Muscle layer of colon (tissue), 2 donors: ENCODE results near the gene IFT52.
"Not testable (repeated sequence)": the region's sequence is repeated elsewhere in the genome, so short reads cannot be mapped to it uniquely, and the experiment has no call there.

Experiments used
- H3K27ac ChIP-seq: one replicate; pipeline ENCODE4 v1.7.0; 2013; ENCODE audit warnings: low read depth, mild to moderate bottlenecking, low read length, moderate library complexity
- H3K27me3 ChIP-seq, 2 donors: one replicate each; pipeline ENCODE4 v1.7.0; 2013; ENCODE audit warnings: low read length in 2 of 2, mild to moderate bottlenecking in 2 of 2; ENCODE audit not compliant: insufficient read depth in 2 of 2, control insufficient read depth in 1 of 2
- H3K36me3 ChIP-seq: one replicate; pipeline ENCODE4 v1.7.0; 2013; ENCODE audit warnings: mild to moderate bottlenecking, low read length; ENCODE audit not compliant: insufficient read depth
- H3K4me1 ChIP-seq: one replicate; pipeline ENCODE4 v1.7.0; 2013; ENCODE audit warnings: mild to moderate bottlenecking, low read length; ENCODE audit not compliant: insufficient read depth
- H3K4me3 ChIP-seq, 2 donors: one replicate each; pipeline ENCODE4 v1.7.0; 2013; ENCODE audit warnings: low read length in 2 of 2, low read depth in 1 of 2, mild to moderate bottlenecking in 1 of 2, moderate library complexity in 1 of 2
- H3K9ac ChIP-seq: one replicate; pipeline ENCODE4 v1.7.0; 2013; ENCODE audit warnings: low read length
- H3K9me3 ChIP-seq: one replicate; pipeline ENCODE4 v1.7.0; 2013; ENCODE audit warnings: mild to moderate bottlenecking, low read length
- donor health status: abdominal sarcoma.
- donor health status: Adenocarcinoma of cecum.

IFT52 gene

GRCh38 chr20:43588526-43588925 lies 2.2 kb upstream of the IFT52 start:
- not testable (repeated sequence) for H3K36me3 ChIP-seq, H3K9ac ChIP-seq, H3K27me3 ChIP-seq, H3K27ac ChIP-seq, H3K4me3 ChIP-seq, H3K9me3 ChIP-seq
- peaks cover 14% of the 10 kb centered on the region for H3K4me1 ChIP-seq

- no peak overlapping the region for H3K9ac ChIP-seq
- peaks cover 14% of the 10 kb centered on the region for H3K4me1 ChIP-seq
- no peaks in the 10 kb centered on the region for H3K9me3 ChIP-seq
- H3K36me3 ChIP-seq = peaks cover 8% of the 10 kb centered on the region
- peak overlapping the region; percentile 79 for H3K27ac ChIP-seq
- H3K27me3 ChIP-seq = no peaks in the 10 kb centered on the region
- H3K4me3 ChIP-seq = peak overlapping the region; percentile 76 to 90
Measured at GRCh38 chr20:43590036-43590391, 723 bp upstream of the IFT52 start.

GRCh38 chr20:43601960-43602359 lies 11.2 kb downstream of the IFT52 start:
- H3K9me3 ChIP-seq, H3K27ac ChIP-seq, H3K27me3 ChIP-seq, H3K4me1 ChIP-seq, H3K9ac ChIP-seq, H3K4me3 ChIP-seq: not testable (repeated sequence)
- H3K36me3 ChIP-seq = peaks cover 21% of the 10 kb centered on the region

- peaks cover 17% of the 10 kb centered on the region for H3K36me3 ChIP-seq
- no peak overlapping the region for H3K4me3 ChIP-seq
- no peak overlapping the region for H3K27ac ChIP-seq
- no peaks in the 10 kb centered on the region for H3K9me3 ChIP-seq
- no peaks in the 10 kb centered on the region for H3K27me3 ChIP-seq
- H3K4me1 ChIP-seq = no peaks in the 10 kb centered on the region
- H3K9ac ChIP-seq = no peak overlapping the region
Measured at GRCh38 chr20:43603124-43603523, 12.4 kb downstream of the IFT52 start.

- H3K36me3 ChIP-seq = peaks cover 15% of the 10 kb centered on the region
- H3K27ac ChIP-seq = no peak overlapping the region
- no peaks in the 10 kb centered on the region for H3K27me3 ChIP-seq
- H3K4me3 ChIP-seq = no peak overlapping the region
- H3K4me1 ChIP-seq = no peaks in the 10 kb centered on the region
- no peak overlapping the region for H3K9ac ChIP-seq
- no peaks in the 10 kb centered on the region for H3K9me3 ChIP-seq
Measured at GRCh38 chr20:43605715-43606114, 15.0 kb downstream of the IFT52 start.

GRCh38 chr20:43607278-43607677 lies 16.5 kb downstream of the IFT52 start:
- peaks cover 15% of the 10 kb centered on the region for H3K36me3 ChIP-seq
- H3K4me3 ChIP-seq, H3K27me3 ChIP-seq, H3K9ac ChIP-seq, H3K9me3 ChIP-seq, H3K27ac ChIP-seq, H3K4me1 ChIP-seq: not testable (repeated sequence)

- Histone ChIP-seq H3K27me3 (no peaks in the 10 kb centered on the region), H3K4me1 (no peaks in the 10 kb centered on the region), H3K4me3 (no peak overlapping the region), H3K36me3 (peaks cover 34% of the 10 kb centered on the region), H3K9me3 (no peaks in the 10 kb centered on the region), H3K27ac (no peak overlapping the region), H3K9ac (no peak overlapping the region)
Measured at GRCh38 chr20:43631598-43631997, 40.9 kb downstream of the IFT52 start.

- H3K36me3 ChIP-seq = peaks cover 28% of the 10 kb centered on the region
- no peak overlapping the region for H3K9ac ChIP-seq
- no peaks in the 10 kb centered on the region for H3K4me1 ChIP-seq
- no peaks in the 10 kb centered on the region for H3K9me3 ChIP-seq
- H3K4me3 ChIP-seq = no peak overlapping the region
- H3K27me3 ChIP-seq = no peaks in the 10 kb centered on the region
- H3K27ac ChIP-seq = no peak overlapping the region
Measured at GRCh38 chr20:43636429-43636828, 45.7 kb downstream of the IFT52 start.

- no peaks in the 10 kb centered on the region for H3K9me3 ChIP-seq
- no peak overlapping the region for H3K4me3 ChIP-seq
- no peaks in the 10 kb centered on the region for H3K27me3 ChIP-seq
- H3K36me3 ChIP-seq = peaks cover 22% of the 10 kb centered on the region
- H3K4me1 ChIP-seq = no peaks in the 10 kb centered on the region
- no peak overlapping the region for H3K27ac ChIP-seq
- H3K9ac ChIP-seq = no peak overlapping the region
Measured at GRCh38 chr20:43642548-43642947, 51.8 kb downstream of the IFT52 start.

- Histone ChIP-seq H3K9ac (no peak overlapping the region), H3K27ac (no peak overlapping the region), H3K27me3 (no peaks in the 10 kb centered on the region), H3K9me3 (no peaks in the 10 kb centered on the region), H3K36me3 (peaks cover 5% of the 10 kb centered on the region), H3K4me3 (no peak overlapping the region), H3K4me1 (no peaks in the 10 kb centered on the region)
Measured at GRCh38 chr20:43650997-43651525, 60.3 kb downstream of the IFT52 start.

GRCh38 chr20:43651650-43652184 lies 61.0 kb downstream of the IFT52 start:
- H3K27me3 ChIP-seq, H3K27ac ChIP-seq, H3K4me1 ChIP-seq, H3K9me3 ChIP-seq, H3K9ac ChIP-seq, H3K36me3 ChIP-seq, H3K4me3 ChIP-seq: not testable (repeated sequence)

GRCh38 chr20:43653966-43654365 lies 63.2 kb downstream of the IFT52 start:
- Histone ChIP-seq H3K27ac (no peak overlapping the region), H3K27me3 (no peaks in the 10 kb centered on the region), H3K4me3 (no peak overlapping the region), H3K36me3 (no peaks in the 10 kb centered on the region), H3K9ac (no peak overlapping the region), H3K9me3 (no peaks in the 10 kb centered on the region), H3K4me1 (no peaks in the 10 kb centered on the region)
